DMS114 treated with DMSO at 0.1 percent for 48 hours (cell line): ENCODE data around the gene KRT31.
"Not testable (repeated sequence)": the region's sequence is repeated elsewhere in the genome, so short reads cannot be mapped to it uniquely, and the experiment has no call there.

Experiments
- DNase-seq: peaks from one replicate; lab custom pipeline; 2025; ENCODE audit not compliant: unreplicated experiment; lab: John Stamatoyannopoulos, UW

KRT31 gene

GRCh38 chr17:41392278-41392677 lies 5.1 kb downstream of the KRT31 start:
- DNase-seq = no peak

GRCh38 chr17:41391535-41391934 lies 5.9 kb downstream of the KRT31 start:
- no peak for DNase-seq

- no peak for DNase-seq
Observed at GRCh38 chr17:41390411-41390938, 6.9 kb downstream of the KRT31 start.

- no peak for DNase-seq
Observed at GRCh38 chr17:41387670-41388069, 9.7 kb downstream of the KRT31 start.

- no peak for DNase-seq
Observed at GRCh38 chr17:41386227-41386626, 11.2 kb downstream of the KRT31 start.

GRCh38 chr17:41383690-41384089 lies 13.7 kb downstream of the KRT31 start:
- DNase-seq = no peak

GRCh38 chr17:41382394-41382793 lies 15.0 kb downstream of the KRT31 start:
- no peak for DNase-seq

- not testable (repeated sequence) for DNase-seq
Observed at GRCh38 chr17:41381943-41382342, 15.5 kb downstream of the KRT31 start, which contains the start of gene KRT34. Gene KRT34, minus strand, starts transcription at chr17:41382306. Its CDS starts 60 bp downstream, at chr17:41382246.

GRCh38 chr17:41380091-41380490 lies 17.3 kb downstream of the KRT31 start:
- not testable (repeated sequence) for DNase-seq

- no peak for DNase-seq
Observed at GRCh38 chr17:41377546-41377945, 19.9 kb downstream of the KRT31 start.

GRCh38 chr17:41369713-41370112 lies 27.7 kb downstream of the KRT31 start, which contains the start of gene KRT33B:
Gene KRT33B, minus strand, starts transcription at chr17:41369813. Its CDS starts 63 bp downstream, at chr17:41369750.
- no peak for DNase-seq

- DNase-seq = no peak
Observed at GRCh38 chr17:41369023-41369422, 28.4 kb downstream of the KRT31 start.

GRCh38 chr17:41367426-41368075 lies 29.9 kb downstream of the KRT31 start:
- DNase-seq = no peak

GRCh38 chr17:41366070-41366469 lies 31.3 kb downstream of the KRT31 start:
- no peak for DNase-seq

GRCh38 chr17:41363881-41364280 lies 33.5 kb downstream of the KRT31 start:
- no peak for DNase-seq

- no peak for DNase-seq
Observed at GRCh38 chr17:41360296-41360995, 37.0 kb downstream of the KRT31 start.

- no peak for DNase-seq
Observed at GRCh38 chr17:41354536-41354935, 42.9 kb downstream of the KRT31 start.

GRCh38 chr17:41352597-41353366 lies 44.6 kb downstream of the KRT31 start:
- no peak for DNase-seq

- DNase-seq = no peak
Observed at GRCh38 chr17:41351177-41351576, 46.2 kb downstream of the KRT31 start.

- DNase-seq = not testable (repeated sequence)
Observed at GRCh38 chr17:41350381-41350878, 47.0 kb downstream of the KRT31 start, which contains the start of gene KRT33A. Gene KRT33A, minus strand, starts transcription at chr17:41350828. Its CDS starts 61 bp downstream, at chr17:41350767.
